Fibroblast of lung (primary cell): ENCODE results near the gene ZDHHC9. TPM values are rescaled to one million over a fixed set of nuclear protein-coding genes. Genes with fewer than 3 reads are reported as not detected.

Source experiments
- polyA plus RNA-seq, 2 donors: library from polyadenylated mRNA; depleted of rRNA in 1 of 2; stranded (reverse) in 1 of 2; unstranded in 1 of 2; fragments of >200 nt; gene quantifications; 2 replicates each; pipeline ENCODE4 v1.2.1, GENCODE V29; 2011 to 2012; ENCODE audit warnings: missing spikeins in 1 of 2
- total RNA-seq: library from RNA; depleted of rRNA; stranded (reverse); fragments of >200 nt; gene quantifications from 2 replicates; pipeline ENCODE4 v1.2.1, GENCODE V29; 2014

ZDHHC9 gene
- total and polyA plus RNA-seq, 2 donors (not counting 1 experiment from before 2014, with no cell fraction given): 21.8 to 38.4 TPM

Other genes starting within 250 kb of the ZDHHC9 start
- 0.17 and 3.6 TPM in 2 replicates for gene APLN, start 188.9 kb downstream of the ZDHHC9 start, total RNA-seq
- 0.58 and 2.4 TPM in 2 replicates for gene APLN, start 188.9 kb downstream of the ZDHHC9 start, polyA plus RNA-seq
- gene XPNPEP2, start 104.9 kb downstream of the ZDHHC9 start, total RNA-seq: 0.17 and 1.5 TPM in 2 replicates
- gene XPNPEP2, start 104.9 kb downstream of the ZDHHC9 start, polyA plus RNA-seq: 0.16 and 0.61 TPM in 2 replicates
- gene SASH3, start 63.9 kb downstream of the ZDHHC9 start, total RNA-seq: not detected in 2 replicates
- not detected in 2 replicates for gene SASH3, start 63.9 kb downstream of the ZDHHC9 start, polyA plus RNA-seq
- 15.0 and 17.5 TPM in 2 replicates for gene UTP14A, start 62.3 kb upstream of the ZDHHC9 start, total RNA-seq
- 15.6 and 20.3 TPM in 2 replicates for gene UTP14A, start 62.3 kb upstream of the ZDHHC9 start, polyA plus RNA-seq
- gene BCORL1, start 138.7 kb upstream of the ZDHHC9 start, total RNA-seq: 1.3 and 2.8 TPM in 2 replicates
- gene BCORL1, start 138.7 kb upstream of the ZDHHC9 start, polyA plus RNA-seq: 1.1 and 1.3 TPM in 2 replicates